ENCODE measurements around the gene FNIP1.
"Not testable (repeated sequence)": the region's sequence is repeated elsewhere in the genome, so short reads cannot be mapped to it uniquely, and the experiment has no call there.

GRCh38 chr5:131717164-131717563 is 79.7 kb downstream of the FNIP1 start:
- not testable (repeated sequence) for TF ChIP-seq ZNF124 (CRISPR knock-in tag; IDR thresholded peaks at IDR 0.05); CTCF (CRISPR knock-in tag; IDR thresholded peaks at IDR 0.05); NFE2L1 (CRISPR knock-in tag; IDR thresholded peaks at IDR 0.05; ENCODE audit: borderline replicate concordance); NFYB (CRISPR knock-in tag; IDR thresholded peaks at IDR 0.05); DNMT1 (CRISPR knock-in tag; IDR thresholded peaks at IDR 0.05); ZNF274 (CRISPR knock-in tag; IDR thresholded peaks at IDR 0.05); KAT7 (CRISPR knock-in tag; IDR thresholded peaks at IDR 0.05; ENCODE audit: borderline replicate concordance); CREB1 (IDR thresholded peaks at IDR 0.05); CREB1 (CRISPR knock-in tag; IDR thresholded peaks at IDR 0.05); NONO (IDR thresholded peaks at IDR 0.05); NONO (CRISPR knock-in tag; conservative IDR thresholded peaks at IDR 0.05); SRF (IDR thresholded peaks at IDR 0.05; ENCODE audit: low read depth, low read length); NR2F2 (IDR thresholded peaks at IDR 0.05; ENCODE audit: borderline replicate concordance, low read depth); PRPF4 (IDR thresholded peaks at IDR 0.05; ENCODE audit: low read depth, low read length, poor library complexity, severe bottlenecking)
- TF ChIP-seq, protein P1, sequence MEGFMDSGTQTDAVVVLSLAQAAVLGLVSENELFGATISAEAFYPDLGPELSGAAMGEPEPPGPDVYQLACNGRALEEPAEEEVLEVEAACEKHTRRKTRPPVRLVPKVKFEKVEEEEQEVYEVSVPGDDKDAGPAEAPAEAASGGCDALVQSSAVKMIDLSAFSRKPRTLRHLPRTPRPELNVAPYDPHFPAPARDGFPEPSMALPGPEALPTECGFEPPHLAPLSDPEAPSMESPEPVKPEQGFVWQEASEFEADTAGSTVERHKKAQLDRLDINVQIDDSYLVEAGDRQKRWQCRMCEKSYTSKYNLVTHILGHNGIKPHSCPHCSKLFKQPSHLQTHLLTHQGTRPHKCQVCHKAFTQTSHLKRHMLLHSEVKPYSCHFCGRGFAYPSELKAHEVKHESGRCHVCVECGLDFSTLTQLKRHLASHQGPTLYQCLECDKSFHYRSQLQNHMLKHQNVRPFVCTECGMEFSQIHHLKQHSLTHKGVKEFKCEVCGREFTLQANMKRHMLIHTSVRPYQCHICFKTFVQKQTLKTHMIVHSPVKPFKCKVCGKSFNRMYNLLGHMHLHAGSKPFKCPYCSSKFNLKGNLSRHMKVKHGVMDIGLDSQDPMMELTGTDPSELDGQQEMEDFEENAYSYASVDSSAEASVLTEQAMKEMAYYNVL (CRISPR knock-in tag; IDR thresholded peaks at IDR 0.05; ENCODE audit: borderline replicate concordance), result not testable (repeated sequence)

Data from HepG2 (cell line).